Right ventricle myocardium inferior (tissue), 1 donor: ENCODE measurements around the gene SPINK5. TPM values are rescaled to one million over a fixed set of nuclear protein-coding genes. Genes with fewer than 3 reads are reported as not detected.

Experiments used
- ATAC-seq: fragments of 200-7000 bp; cut with Tn5 transposase; one replicate; pipeline ENCODE4 v1.9.1; 2020; ENCODE audit warnings: mild to moderate bottlenecking, moderate library complexity
- DNase-seq: peaks from one replicate; pipeline ENCODE4 v3.0.0; 2021; ENCODE audit errors: missing footprints
- intact Hi-C: fragments of 100-400 bp; cut with DNase I; formaldehyde crosslinking; loops from one replicate; pipeline ENCODE4 v1.11.0; 2022
- total RNA-seq: library from RNA; stranded (reverse); fragmentation: NEBNext Ultra II Directional; extraction: Animal tissue kit (Norgen Biotek cat#: 25700); gene quantifications from one replicate; pipeline ENCODE4 v1.2.1, GENCODE V29; 2021
- donor health status: DM: no; HTN: yes; CAD: no; lungs with severe emphysema.

SPINK5 gene
- total RNA-seq, 1 donor from 2014 or later = 1.1 TPM

- no peak for DNase-seq
- intact Hi-C loops = no loop called here
- no peak for ATAC-seq
These were observed 102.9 kb downstream of the SPINK5 start for GRCh38 chr5:148166550-148167283.

DNA sequence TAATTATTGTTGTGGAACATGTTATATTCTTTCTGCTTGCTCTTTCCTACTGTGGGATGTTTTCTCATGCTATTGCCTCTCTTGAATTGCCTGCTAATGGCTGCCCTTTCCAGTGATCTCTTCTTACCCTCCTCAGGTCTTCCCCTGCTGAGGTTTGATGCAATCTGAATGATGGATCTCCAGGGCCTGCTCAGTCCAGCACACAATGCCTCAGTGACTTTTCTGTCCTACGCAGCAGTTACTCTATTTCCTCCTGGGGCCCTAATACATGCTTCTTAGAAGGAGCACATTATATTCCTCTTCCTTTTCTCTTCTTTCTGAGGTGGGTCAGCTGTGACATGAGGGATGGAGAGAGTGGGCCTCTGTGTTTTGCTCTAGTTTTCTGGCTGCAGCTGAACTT, 104.5 kb downstream of the SPINK5 start, which contains the start of gene SPINK14:
SPINK14 (plus strand) TSS at position 301 of the 400 bp plus-strand sequence. CDS start 1,187 bp downstream, outside the sequence.
- intact Hi-C loops = no loop called here
- DNase-seq (no peak), ATAC-seq (no peak)

- no peak for ATAC-seq
- intact Hi-C loops = loop anchor here (10.0 kb wide), 1 partner anchor 202 kb away; no protein-coding TSS in a partner anchor
- no peak for DNase-seq
These were observed 108.6 kb downstream of the SPINK5 start for GRCh38 chr5:148172377-148172776.

DNA sequence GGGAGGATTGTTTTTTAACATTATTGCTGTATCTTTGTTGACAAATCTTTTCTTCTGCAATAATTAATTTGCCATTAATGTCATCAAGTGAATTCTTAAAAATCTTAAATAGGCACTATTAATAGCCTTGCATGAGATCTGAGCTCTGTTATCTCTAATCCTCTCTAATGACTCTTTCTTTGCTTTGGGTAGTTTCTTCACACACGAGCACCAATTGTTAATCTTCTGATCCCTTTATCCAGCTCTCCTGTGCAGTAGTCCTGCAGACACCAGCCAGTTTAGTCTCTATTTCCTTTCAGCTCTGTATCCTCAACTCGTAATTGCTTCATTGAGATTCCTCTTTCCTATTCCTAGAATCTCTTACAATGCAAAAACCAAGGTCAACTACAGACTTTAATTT, 112.7 kb downstream of the SPINK5 start:
- ATAC-seq (no peak), DNase-seq (no peak)
- intact Hi-C loops = loop anchor here (10.0 kb wide), 1 partner anchor 198 kb away; no protein-coding TSS in a partner anchor

- intact Hi-C loops = loop anchor here (10.0 kb wide), 1 partner anchor 198 kb away; no protein-coding TSS in a partner anchor
These were observed 113.4 kb downstream of the SPINK5 start for GRCh38 chr5:148177207-148177606.

GRCh38 chr5:148179234-148179824, 115.5 kb downstream of the SPINK5 start:
- peak; percentile 56 for ATAC-seq
- DNase-seq = no peak
- intact Hi-C loops = loop anchor here (2.0 to 10.0 kb wide), 2 partner anchors 195 to 551 kb away; no protein-coding TSS in a partner anchor

More at GRCh38 chr5:148177207-148177606, 113.4 kb downstream of the SPINK5 start:
- ATAC-seq (no peak), DNase-seq (no peak)

- no peak for ATAC-seq
- no peak for DNase-seq
- intact Hi-C loops = loop anchor here (10.0 kb wide), 1 partner anchor 258 kb away; no protein-coding TSS in a partner anchor
These were observed 122.6 kb downstream of the SPINK5 start for GRCh38 chr5:148186248-148187003.

Other genes with a start within 250 kb of the SPINK5 start
- not detected for gene SPINK1, start 232.3 kb upstream of the SPINK5 start, total RNA-seq
- not detected for gene SCGB3A2, start 185.3 kb upstream of the SPINK5 start, total RNA-seq
- gene C5orf46, start 157.4 kb upstream of the SPINK5 start, total RNA-seq = 2.4 TPM
- gene SPINK14, start 104.6 kb downstream of the SPINK5 start, total RNA-seq = not detected
- gene SPINK6, start 139.1 kb downstream of the SPINK5 start, total RNA-seq = not detected
- gene MARCOL, start 174.5 kb downstream of the SPINK5 start, total RNA-seq = not detected
- not detected for gene SPINK13, start 204.8 kb downstream of the SPINK5 start, total RNA-seq
- gene SPINK7, start 248.4 kb downstream of the SPINK5 start, total RNA-seq = not detected